Left ventricle myocardium inferior (tissue), 1 donor: ENCODE data around the gene DENND4C. TPM values are rescaled to one million over a fixed set of nuclear protein-coding genes. Genes with fewer than 3 reads are reported as not detected.
"Not testable (repeated sequence)": the region's sequence is repeated elsewhere in the genome, so short reads cannot be mapped to it uniquely, and the experiment has no call there.

Experiments used
- DNase-seq: peaks from one replicate; pipeline ENCODE4 v3.0.0-alpha.2; 2020
- H3K27ac ChIP-seq: fragments of 200-600 bp; replicated peaks from 2 replicates; pipeline ENCODE4 v1.8.0; 2021
- H3K27me3 ChIP-seq: fragments of 200-600 bp; 2 replicates; pipeline ENCODE4 v1.8.0; 2021; ENCODE audit warnings: low read depth
- H3K36me3 ChIP-seq: fragments of 200-600 bp; 2 replicates; pipeline ENCODE4 v1.8.0; 2021
- H3K4me1 ChIP-seq: fragments of 200-600 bp; 2 replicates; pipeline ENCODE4 v1.8.0; 2021
- H3K4me3 ChIP-seq: fragments of 200-600 bp; 2 replicates; pipeline ENCODE4 v1.8.0; 2021; ENCODE audit warnings: mild to moderate bottlenecking, moderate library complexity
- H3K9me3 ChIP-seq: fragments of 200-600 bp; replicated peaks from 2 replicates; pipeline ENCODE4 v1.8.0; 2021
- CTCF ChIP-seq: fragments of 200-600 bp; IDR thresholded peaks from 2 replicates; pipeline ENCODE4 v1.8.0; 2021; ENCODE audit warnings: antibody characterized with exemption, mild to moderate bottlenecking, borderline replicate concordance
- intact Hi-C: fragments of 100-400 bp; cut with micrococcal nuclease; formaldehyde crosslinking; loops from one replicate; pipeline ENCODE4 v1.11.0; 2022
- total RNA-seq: library from RNA; stranded (reverse); fragmentation: NEBNext Ultra II Directional; extraction: Animal tissue kit (Norgen Biotek cat#: 25700); gene quantifications from one replicate; pipeline ENCODE4 v1.2.1, GENCODE V29; 2021
- donor health status: DM: no; HTN: yes; CAD: no; lungs with severe emphysema.

DENND4C gene
- total RNA-seq, 1 donor from 2014 or later: 20.8 TPM

- no peaks in the 10 kb centered on the region for H3K27me3 ChIP-seq
These were observed 45.3 kb upstream of the DENND4C start for GRCh38 chr9:19185191-19185590.

DNA sequence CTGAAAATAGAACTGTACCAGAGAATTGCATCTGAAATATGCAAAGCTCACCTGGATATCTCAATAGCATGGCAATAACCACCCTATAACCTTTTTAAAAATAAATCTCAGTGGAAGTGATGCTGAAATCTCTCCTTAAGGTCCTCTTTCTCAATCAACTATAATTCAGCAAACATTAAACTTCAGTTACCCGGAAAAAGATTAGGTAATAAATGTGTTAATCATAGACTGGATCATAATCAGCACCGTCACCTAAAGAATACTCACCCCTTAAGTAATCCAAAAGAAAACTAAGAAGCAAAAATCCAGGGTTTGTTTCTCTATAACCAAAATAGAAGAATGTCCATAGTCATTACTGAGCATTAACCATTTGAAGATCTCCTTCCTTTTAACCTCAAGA lies 44.3 kb upstream of the DENND4C start:
- H3K27ac ChIP-seq: no peak overlapping the region
- H3K27me3 ChIP-seq: no peaks in the 10 kb centered on the region
- H3K4me3 ChIP-seq: no peak overlapping the region
- no peaks in the 10 kb centered on the region for H3K36me3 ChIP-seq
- DNase-seq: no peak
- intact Hi-C loops: no loop called here
- peaks cover 41% of the 10 kb centered on the region for H3K4me1 ChIP-seq
- TF ChIP-seq CTCF: no peak
- H3K9me3 ChIP-seq: no peaks in the 10 kb centered on the region

More at GRCh38 chr9:19185191-19185590, 45.3 kb upstream of the DENND4C start:
- Histone ChIP-seq H3K4me3 (no peak overlapping the region), H3K9me3 (no peaks in the 10 kb centered on the region), H3K27ac (peak overlapping the region; percentile 91), H3K36me3 (no peaks in the 10 kb centered on the region), H3K4me1 (peaks cover 41% of the 10 kb centered on the region)
- TF ChIP-seq CTCF: no peak
- no peak for DNase-seq
- intact Hi-C loops: no loop called here

DNA sequence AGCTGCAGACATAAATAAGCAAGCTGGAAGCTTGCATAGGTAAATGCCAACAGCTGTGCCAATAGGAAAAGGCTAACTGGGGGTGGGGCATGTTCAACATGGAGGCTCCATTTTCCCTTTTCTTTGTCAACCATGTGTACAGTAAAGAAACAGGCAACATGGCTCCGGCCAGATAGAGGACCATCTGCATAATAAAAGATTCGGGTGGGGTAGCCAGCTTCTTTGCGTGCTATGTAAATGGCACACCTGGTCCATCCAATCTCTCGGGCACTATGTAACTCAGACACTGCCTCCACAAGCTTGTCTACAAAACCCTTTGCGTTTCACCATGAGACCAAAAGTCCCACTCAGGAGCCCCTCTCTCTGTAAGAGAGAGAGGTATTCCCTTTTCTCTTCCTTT lies 41.7 kb upstream of the DENND4C start:
- intact Hi-C loops: no loop called here
- no peak overlapping the region for H3K4me3 ChIP-seq
- TF ChIP-seq CTCF: no peak
- DNase-seq: no peak
- peaks cover 24% of the 10 kb centered on the region for H3K4me1 ChIP-seq
- no peaks in the 10 kb centered on the region for H3K27me3 ChIP-seq
- no peaks in the 10 kb centered on the region for H3K36me3 ChIP-seq
- no peak overlapping the region for H3K27ac ChIP-seq
- H3K9me3 ChIP-seq: no peaks in the 10 kb centered on the region

- peaks cover 8% of the 10 kb centered on the region for H3K4me1 ChIP-seq
- H3K27ac ChIP-seq: peak overlapping the region; percentile 9
- H3K27me3 ChIP-seq: no peaks in the 10 kb centered on the region
- DNase-seq: no peak
- TF ChIP-seq CTCF: no peak
- no peaks in the 10 kb centered on the region for H3K36me3 ChIP-seq
- H3K9me3 ChIP-seq: no peaks in the 10 kb centered on the region
- intact Hi-C loops: no loop called here
- H3K4me3 ChIP-seq: no peak overlapping the region
These were observed 38.1 kb upstream of the DENND4C start for GRCh38 chr9:19192202-19193028.

DNA sequence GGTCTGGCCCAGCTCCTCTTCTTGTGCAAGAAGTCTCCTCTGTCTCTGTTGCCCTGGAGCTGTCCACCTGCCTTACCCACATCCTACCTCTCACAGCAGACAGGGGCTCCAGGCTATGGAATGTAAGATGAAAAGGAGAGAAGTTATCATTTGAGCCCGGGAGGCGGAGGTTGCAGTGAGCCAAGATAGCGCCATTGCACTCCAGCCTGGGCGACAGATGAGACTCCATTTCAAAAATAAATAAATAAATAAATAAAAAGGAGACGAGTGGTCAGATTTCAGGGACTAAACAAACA lies 37.5 kb upstream of the DENND4C start:
- TF ChIP-seq CTCF: no peak
- Histone ChIP-seq H3K27me3 (no peaks in the 10 kb centered on the region), H3K4me1 (peaks cover 8% of the 10 kb centered on the region), H3K9me3 (no peaks in the 10 kb centered on the region), H3K27ac (peak overlapping the region; percentile 9), H3K36me3 (no peaks in the 10 kb centered on the region), H3K4me3 (no peak overlapping the region)
- no peak for DNase-seq
- intact Hi-C loops: no loop called here

DNA sequence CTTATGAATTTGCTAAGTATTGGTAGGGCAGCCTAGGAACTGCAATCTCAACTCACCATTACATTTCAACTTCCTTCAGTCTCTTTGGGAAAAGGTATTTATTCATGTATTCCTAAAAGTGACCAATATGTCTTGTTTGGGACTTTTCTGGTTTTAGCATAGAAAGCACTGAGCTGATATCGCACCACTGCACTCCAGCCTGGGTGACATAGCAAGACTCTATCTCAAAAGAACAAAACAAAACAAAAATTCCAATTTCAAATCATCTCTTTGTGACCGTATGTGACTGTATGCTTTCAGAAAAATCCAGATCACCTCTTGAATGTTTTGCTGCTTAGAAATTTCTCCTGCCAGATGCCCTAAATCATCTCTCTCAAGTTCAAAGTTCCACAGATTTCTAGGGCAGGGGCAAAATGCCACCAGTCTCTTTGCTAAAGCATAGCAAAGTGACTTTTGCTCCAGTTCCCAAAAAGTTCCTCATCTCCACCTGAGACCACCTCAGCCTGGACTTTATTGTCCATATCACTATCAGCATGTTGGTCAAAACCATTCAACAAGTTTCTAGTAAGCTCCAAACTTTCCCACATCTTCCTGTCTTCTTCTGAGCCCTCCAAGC lies 37.0 kb upstream of the DENND4C start:
- H3K4me1 ChIP-seq, H3K4me3 ChIP-seq, H3K27ac ChIP-seq, DNase-seq, H3K27me3 ChIP-seq, H3K9me3 ChIP-seq, intact Hi-C loops, H3K36me3 ChIP-seq: not testable (repeated sequence)
